Measurements from ENCODE around the gene MMP12.

Gene MMP12

GRCh38 chr11:102849311-102849710, 25.5 kb downstream of the MMP12 start:
- DNase-seq: no peak

- DNase-seq: no peak
These were observed 28.5 kb downstream of the MMP12 start for GRCh38 chr11:102846292-102846691.

- DNase-seq: no peak
These were observed 31.3 kb downstream of the MMP12 start, which contains the start of gene MMP3 for GRCh38 chr11:102843489-102843888. TSS of gene MMP3 (minus strand) at chr11:102843609. CDS start at chr11:102843546, 63 bp downstream.

GRCh38 chr11:102842930-102843329, 31.9 kb downstream of the MMP12 start:
- no peak for DNase-seq

- no peak for DNase-seq
These were observed 34.8 kb downstream of the MMP12 start for GRCh38 chr11:102840018-102840417.

GRCh38 chr11:102837646-102838045, 37.1 kb downstream of the MMP12 start:
- DNase-seq: no peak

- no peak for DNase-seq
These were observed 37.6 kb downstream of the MMP12 start for GRCh38 chr11:102837156-102837555.

GRCh38 chr11:102836290-102836875, 38.4 kb downstream of the MMP12 start:
- DNase-seq: no peak

- no peak for DNase-seq
These were observed 41.1 kb downstream of the MMP12 start for GRCh38 chr11:102833731-102834130.

- DNase-seq: no peak
These were observed 42.2 kb downstream of the MMP12 start for GRCh38 chr11:102832612-102833011.

- no peak for DNase-seq
These were observed 43.0 kb downstream of the MMP12 start for GRCh38 chr11:102831489-102832440.

GRCh38 chr11:102831128-102831488, 43.7 kb downstream of the MMP12 start:
- no peak for DNase-seq

GRCh38 chr11:102830001-102830727, 44.6 kb downstream of the MMP12 start:
- DNase-seq: no peak

- no peak for DNase-seq
These were observed 45.3 kb downstream of the MMP12 start for GRCh38 chr11:102829316-102830000.

- no peak for DNase-seq
These were observed 50.2 kb downstream of the MMP12 start for GRCh38 chr11:102824556-102824955.

- DNase-seq: no peak
These were observed 55.3 kb downstream of the MMP12 start for GRCh38 chr11:102819491-102819890.

GRCh38 chr11:102813484-102813883, 61.3 kb downstream of the MMP12 start:
- no peak for DNase-seq

Measured in NCI-H526 (cell line).